Measurements from ENCODE around the gene SDR42E2.

GRCh38 chr16:22206842-22207714 lies 44.8 kb downstream of the SDR42E2 start:
- TF ChIP-seq POLR2AphosphoS5 (IDR thresholded peaks at IDR 0.05; ENCODE audit: insufficient read depth, low read depth, low read length) (peak; percentile 34), CTCF (IDR thresholded peaks at IDR 0.05; ENCODE audit: extremely low read depth in 1 of 2, insufficient read depth in 1 of 2, low read depth in 1 of 2, low read length in 2 of 2) (no peak), POLR2A (IDR thresholded peaks at IDR 0.05; ENCODE audit: low read depth, low read length) (no peak), EZH2 (IDR thresholded peaks at IDR 0.05; ENCODE audit: borderline replicate concordance, low read depth, low read length, severe bottlenecking) (no peak), MAX (IDR thresholded peaks at IDR 0.05; ENCODE audit: insufficient read depth, insufficient read length) (no peak), MYC (IDR thresholded peaks at IDR 0.05; ENCODE audit: low read depth, low read length) (no peak), FOS (IDR thresholded peaks at IDR 0.05; ENCODE audit: borderline replicate concordance, insufficient read depth, low read length) (no peak)
